Esophagus squamous epithelium (tissue), 5 donors: ENCODE measurements around the gene DLX3. TPM values are rescaled to one million over a fixed set of nuclear protein-coding genes. Genes with fewer than 3 reads are reported as not detected.

ENCODE experiments used
- DNase-seq: peaks from one replicate; lab custom pipeline; 2025; lab: John Stamatoyannopoulos, UW
- H3K27ac ChIP-seq, 4 donors: fragments of 200-600 bp; sonication (generic); one replicate each; pipeline ENCODE4 v1.5.1; 2016 to 2019; ENCODE audit warnings: mild to moderate bottlenecking in 1 of 4
- H3K27me3 ChIP-seq, 4 donors: fragments of 200-600 bp; sonication (generic); 1 replicate in 3 of 4; 2 replicates in 1 of 4; pipeline versions ENCODE4 v1.5.1 to v1.6.0; 2017 to 2021; ENCODE audit warnings: antibody characterized with exemption in 1 of 4
- H3K36me3 ChIP-seq, 3 donors: fragments of 200-600 bp; sonication (generic); one replicate each; pipeline ENCODE4 v1.5.1; 2016 to 2019
- H3K4me1 ChIP-seq, 3 donors: fragments of 200-600 bp; sonication (generic); one replicate each; pipeline ENCODE4 v1.5.1; 2017 to 2019
- H3K4me3 ChIP-seq, 4 donors: fragments of 200-600 bp; sonication (generic); 1 replicate in 3 of 4; 2 replicates in 1 of 4; pipeline ENCODE4 v1.5.1; 2016 to 2019; ENCODE audit warnings: mild to moderate bottlenecking in 2 of 4, moderate library complexity in 1 of 4
- H3K9me3 ChIP-seq, 3 donors: fragments of 200-600 bp; sonication (generic); one replicate each; pipeline ENCODE4 v1.5.1; 2016 to 2019
- CTCF ChIP-seq, 6 experiments: fragments of 450-650 bp in 4 of 6; fragments of 200-600 bp in 2 of 6; sonication (generic) in 2 of 6; IDR thresholded peaks; one replicate each; pipeline ENCODE4 v1.5.1; 2016 to 2019; ENCODE audit warnings: antibody characterized with exemption in 6 of 6, mild to moderate bottlenecking in 4 of 6, moderate library complexity in 4 of 6
- POLR2A ChIP-seq, 4 donors: fragments of 450-650 bp; IDR thresholded peaks; one replicate each; pipeline ENCODE4 v1.6.1; 2017; ENCODE audit warnings: antibody characterized with exemption in 4 of 4, mild to moderate bottlenecking in 4 of 4, moderate library complexity in 3 of 4
- WGBS, 2 donors: methylation state at CpG; one replicate each; pipeline ENCODE4 v1.1.5; 2018; 5-methylcytosine and 5-hydroxymethylcytosine counted together
- intact Hi-C: fragments of 100-400 bp; cut with DNase I; formaldehyde crosslinking; loops from one replicate; pipeline ENCODE4 v1.15.0; 2022
- total RNA-seq, 4 donors: library from RNA; depleted of rRNA; stranded (reverse); fragments of >200 nt; gene quantifications; one replicate each; pipeline ENCODE4 v1.1.0, GENCODE V29; 2016
- donor health status: DM: yes; HTN: yes; CAD: no.

The DLX3 gene
- total RNA-seq, 4 donors from 2014 or later = 0.76 to 2.0 (median 1.4) TPM

- H3K36me3 ChIP-seq = no peaks in the 10 kb centered on the region
- peaks cover 0 to 98% (median 6%) of the 10 kb centered on the region in 4 donors for H3K27me3 ChIP-seq
- TF ChIP-seq POLR2A (IDR thresholded peaks at IDR 0.05) = no peak
- no peak for TF ChIP-seq CTCF (IDR thresholded peaks at IDR 0.05)
- 75 to 83% methylated on average over 2 of the region's 8 CpGs for WGBS, 2 donors
- H3K9me3 ChIP-seq = no peaks in the 10 kb centered on the region
- intact Hi-C loops = loop anchor here (10.0 kb wide), 1 partner anchor 416 kb away; the partner anchor contains the start of gene NXPH3
- H3K27ac ChIP-seq = no peak overlapping the region
- DNase-seq = no peak
- H3K4me1 ChIP-seq = peaks cover 35 to 47% (median 36%) of the 10 kb centered on the region in 3 donors
- no peak overlapping the region for H3K4me3 ChIP-seq
These were observed 4.1 kb downstream of the DLX3 start for GRCh38 chr17:49990921-49991320.

- WGBS, 2 donors = 45 to 55% methylated on average over 3 of the region's 3 CpGs
- H3K27ac ChIP-seq = no peak overlapping the region
- H3K4me1 ChIP-seq = peaks cover 34 to 43% (median 34%) of the 10 kb centered on the region in 3 donors
- no peak for DNase-seq
- no peaks in the 10 kb centered on the region for H3K36me3 ChIP-seq
- no peaks in the 10 kb centered on the region for H3K9me3 ChIP-seq
- intact Hi-C loops = loop anchor here (10.0 kb wide), 1 partner anchor 416 kb away; the partner anchor contains the start of gene NXPH3
- H3K4me3 ChIP-seq = no peak overlapping the region
- peaks cover 0 to 98% (median 6%) of the 10 kb centered on the region in 4 donors for H3K27me3 ChIP-seq
- TF ChIP-seq POLR2A (IDR thresholded peaks at IDR 0.05) = no peak
- TF ChIP-seq CTCF (IDR thresholded peaks at IDR 0.05) = no peak
These were observed 4.7 kb downstream of the DLX3 start for GRCh38 chr17:49990331-49990730.

- Histone ChIP-seq H3K27me3 (peaks cover 0 to 98% (median 2%) of the 10 kb centered on the region in 4 donors), H3K4me3 (no peak overlapping the region), H3K4me1 (peaks cover 25 to 38% (median 26%) of the 10 kb centered on the region in 3 donors), H3K27ac (no peak overlapping the region), H3K9me3 (no peaks in the 10 kb centered on the region), H3K36me3 (no peaks in the 10 kb centered on the region)
- intact Hi-C loops = no loop called here
- DNase-seq = no peak
- WGBS, 2 donors = 20% methylated on average over 1 of the region's 4 CpGs; no CpG with 5 or more reads in 1 of the 2 donors
- TF ChIP-seq POLR2A (IDR thresholded peaks at IDR 0.05) = no peak
- TF ChIP-seq CTCF (IDR thresholded peaks at IDR 0.05) = no peak
These were observed 5.5 kb downstream of the DLX3 start for GRCh38 chr17:49989518-49989880.

- TF ChIP-seq CTCF (IDR thresholded peaks at IDR 0.05) = no peak
- no peak for TF ChIP-seq POLR2A (IDR thresholded peaks at IDR 0.05)
- DNase-seq = no peak
- intact Hi-C loops = no loop called here
- peaks cover 10 to 33% (median 13%) of the 10 kb centered on the region in 3 donors for H3K4me1 ChIP-seq
- H3K36me3 ChIP-seq = no peaks in the 10 kb centered on the region
- no peak overlapping the region for H3K27ac ChIP-seq
- no peak overlapping the region for H3K4me3 ChIP-seq
- H3K27me3 ChIP-seq = peaks cover 0 to 89% (median 2%) of the 10 kb centered on the region in 4 donors
- WGBS, 2 donors = 10 to 14% methylated on average over 6 to 13 of the region's 17 CpGs
- H3K9me3 ChIP-seq = no peaks in the 10 kb centered on the region
These were observed 7.2 kb downstream of the DLX3 start for GRCh38 chr17:49987681-49988441.

GRCh38 chr17:49987290-49987585 lies 7.8 kb downstream of the DLX3 start:
- Histone ChIP-seq H3K4me3 (no peak overlapping the region), H3K36me3 (no peaks in the 10 kb centered on the region), H3K4me1 (peaks cover 7 to 28% (median 12%) of the 10 kb centered on the region in 3 donors), H3K27ac (no peak overlapping the region), H3K9me3 (no peaks in the 10 kb centered on the region), H3K27me3 (peaks cover 0 to 86% (median 2%) of the 10 kb centered on the region in 4 donors)
- 39 to 50% methylated on average over 1 to 2 of the region's 2 CpGs for WGBS, 2 donors
- intact Hi-C loops = no loop called here
- no peak for TF ChIP-seq POLR2A (IDR thresholded peaks at IDR 0.05)
- TF ChIP-seq CTCF (IDR thresholded peaks at IDR 0.05) = no peak
- no peak for DNase-seq
